NT2/D1 (cell line): ENCODE measurements around the gene CRKL.

Source experiments
- YY1 ChIP-seq: IDR thresholded peaks from 2 replicates; pipeline ENCODE4 v1.6.1; 2011; ENCODE audit not compliant: insufficient read length, insufficient read depth
- ZNF274 ChIP-seq: IDR thresholded peaks from 2 replicates; pipeline ENCODE4 v1.6.1; 2011; ENCODE audit warnings: mild to moderate bottlenecking, low read depth, low read length

DNA sequence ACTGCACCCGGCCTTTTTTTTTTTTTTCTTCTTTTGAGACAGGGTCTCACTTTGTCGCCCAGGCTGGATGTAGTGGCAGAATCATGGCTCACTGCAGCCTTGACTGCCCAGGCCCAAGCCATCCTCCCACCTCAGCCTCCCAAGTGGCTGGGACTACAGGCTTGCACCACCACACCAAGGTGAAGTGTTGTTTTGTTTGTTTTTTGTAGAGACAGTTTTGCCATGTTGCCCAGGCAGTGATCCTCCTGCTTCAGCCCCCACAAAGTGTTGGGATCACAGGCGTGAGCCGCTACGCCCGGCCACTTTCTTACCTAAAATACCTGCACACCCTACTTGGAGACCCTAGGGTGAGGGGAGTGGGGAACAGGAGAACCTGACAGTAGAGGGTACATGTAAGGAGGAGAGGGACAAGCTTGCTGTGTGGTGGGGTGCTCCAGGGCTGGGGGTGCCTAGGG, 45.3 kb downstream of the CRKL start:
- no peak for TF ChIP-seq YY1
- no peak for TF ChIP-seq ZNF274
